GM12878 (cell line): ENCODE results near the gene OR2S2. TPM values are rescaled to one million over a fixed set of nuclear protein-coding genes. Genes with fewer than 3 reads are reported as not detected.

Experiments used
- BHLHE40 ChIP-seq, 2 experiments: fragments of 450-650 bp in 1 of 2; IDR thresholded peaks; 2 replicates each; pipeline ENCODE4 v1.6.1; 2011 to 2017; ENCODE audit warnings: low read depth in 2 of 2, borderline replicate concordance in 1 of 2, improper control_type of control experiment in 1 of 2, low read length in 1 of 2, mild to moderate bottlenecking in 1 of 2
- CEBPB ChIP-seq, 2 experiments: fragments of 150-350 bp in 1 of 2; IDR thresholded peaks; 2 replicates each; pipeline ENCODE4 v1.6.1; 2012 to 2014; ENCODE audit warnings: low read depth in 2 of 2, low read length in 2 of 2, borderline replicate concordance in 1 of 2, inconsistent platforms in 1 of 2
- HDGF ChIP-seq: fragments of 450-650 bp; IDR thresholded peaks from 2 replicates; pipeline ENCODE4 v1.6.1; 2016; ENCODE audit warnings: antibody characterized with exemption
- MYB ChIP-seq: fragments of 150-350 bp; IDR thresholded peaks from 2 replicates; pipeline ENCODE4 v1.6.1; 2014; ENCODE audit warnings: mild to moderate bottlenecking, low read depth, low read length, borderline replicate concordance
- NR2C1 ChIP-seq: fragments of 450-650 bp; IDR thresholded peaks from 2 replicates; pipeline ENCODE4 v1.6.1; 2017; ENCODE audit warnings: antibody characterized with exemption, mild to moderate bottlenecking, moderate library complexity
- NR2F1 ChIP-seq: fragments of 450-650 bp; conservative IDR thresholded peaks from 2 replicates; pipeline ENCODE4 v1.6.1; 2017; ENCODE audit warnings: mild to moderate bottlenecking
- POLR2A ChIP-seq: IDR thresholded peaks from 2 replicates; pipeline ENCODE4 v1.6.1; 2011; ENCODE audit warnings: low read depth, mild to moderate bottlenecking, low read length
- POU2F2 ChIP-seq: IDR thresholded peaks from 3 replicates; pipeline ENCODE4 v1.6.1; 2011; ENCODE audit warnings: low read depth, mild to moderate bottlenecking, low read length, borderline replicate concordance
- ZNF384 ChIP-seq: IDR thresholded peaks from 2 replicates; pipeline ENCODE4 v1.6.1; 2012; ENCODE audit warnings: low read depth, mild to moderate bottlenecking, low read length, improper control_type of control experiment, borderline replicate concordance
- polyA plus RNA-seq, 11 experiments: library from polyadenylated mRNA; depleted of rRNA in 4 of 11; unstranded in 6 of 11; stranded (reverse) in 5 of 11; fragments of >200 nt; fragmentation: Nextera tagmentation in 4 of 11; fragmentation: Illumina TruSeq in 1 of 11; extraction: Ambion mirVana in 4 of 11; extraction: Trizol in 1 of 11; gene quantifications; 1 replicate in 1 of 11; 2 replicates in 10 of 11; pipeline versions ENCODE4 v1.2.1 to v1.2.3, GENCODE V29; 2011 to 2016; ENCODE audit warnings: inconsistent platforms in 2 of 11, missing spikeins in 2 of 11, low read depth in 1 of 11
- total RNA-seq, 4 experiments: library from RNA; depleted of rRNA in 3 of 4; stranded (reverse); fragments of >200 nt in 3 of 4; fragmentation: Illumina TruSeq in 1 of 4; extraction: Trizol in 1 of 4; gene quantifications; 2 replicates each; pipeline versions ENCODE4 v1.2.1 to v1.2.3, GENCODE V29; 2013 to 2021
- TF ChIP-seq, protein P1 (sequence below): IDR thresholded peaks from 2 replicates; pipeline ENCODE4 v1.6.1; 2012; ENCODE audit warnings: improper control_type of control experiment, low read depth, low read length; ENCODE audit not compliant: insufficient replicate concordance
- TF ChIP-seq, protein P2 (sequence below): fragments of 450-650 bp; formaldehyde crosslinking; IDR thresholded peaks from 2 replicates; pipeline ENCODE4 v1.5.0; 2022; ENCODE audit warnings: mild to moderate bottlenecking, missing genetic modification characterization

Gene OR2S2
- total and polyA plus RNA-seq, 10 of the 15 experiments (the other 5 are each of a cell fraction or from before 2014, with no cell fraction given) = not detected

DNA sequence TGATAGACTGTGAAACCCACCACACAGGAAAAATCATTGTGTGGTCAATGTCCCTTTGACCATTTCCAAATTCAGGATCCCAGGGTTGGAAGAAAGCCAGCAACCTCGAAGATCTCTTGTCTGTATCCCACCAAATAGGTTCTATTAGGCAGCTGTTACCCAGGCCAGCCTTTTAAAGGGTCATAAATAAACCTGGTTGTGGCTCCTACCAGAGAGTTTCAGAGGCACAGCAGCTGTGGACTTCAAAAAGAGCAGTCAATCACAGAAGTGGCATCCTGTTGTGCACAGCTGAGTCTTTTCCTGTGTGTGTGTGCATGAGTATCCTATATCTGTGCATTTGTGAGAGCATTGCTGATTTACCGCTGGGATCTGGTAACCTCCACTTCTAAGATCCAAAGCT is 23.7 kb upstream of the OR2S2 start (continued):
- TF ChIP-seq HDGF (no peak), POLR2A (no peak), CEBPB (IDR thresholded peaks at IDR 0.05; ENCODE audit: borderline replicate concordance in 1 of 2, low read depth in 2 of 2, low read length in 2 of 2) (no peak), MYB (no peak), BHLHE40 (IDR thresholded peaks at IDR 0.05; ENCODE audit: borderline replicate concordance in 1 of 2, low read depth in 2 of 2, low read length in 1 of 2) (no peak), NR2C1 (no peak), ZNF384 (no peak), NR2F1 (no peak), POU2F2 (no peak)
- TF ChIP-seq, protein P1, sequence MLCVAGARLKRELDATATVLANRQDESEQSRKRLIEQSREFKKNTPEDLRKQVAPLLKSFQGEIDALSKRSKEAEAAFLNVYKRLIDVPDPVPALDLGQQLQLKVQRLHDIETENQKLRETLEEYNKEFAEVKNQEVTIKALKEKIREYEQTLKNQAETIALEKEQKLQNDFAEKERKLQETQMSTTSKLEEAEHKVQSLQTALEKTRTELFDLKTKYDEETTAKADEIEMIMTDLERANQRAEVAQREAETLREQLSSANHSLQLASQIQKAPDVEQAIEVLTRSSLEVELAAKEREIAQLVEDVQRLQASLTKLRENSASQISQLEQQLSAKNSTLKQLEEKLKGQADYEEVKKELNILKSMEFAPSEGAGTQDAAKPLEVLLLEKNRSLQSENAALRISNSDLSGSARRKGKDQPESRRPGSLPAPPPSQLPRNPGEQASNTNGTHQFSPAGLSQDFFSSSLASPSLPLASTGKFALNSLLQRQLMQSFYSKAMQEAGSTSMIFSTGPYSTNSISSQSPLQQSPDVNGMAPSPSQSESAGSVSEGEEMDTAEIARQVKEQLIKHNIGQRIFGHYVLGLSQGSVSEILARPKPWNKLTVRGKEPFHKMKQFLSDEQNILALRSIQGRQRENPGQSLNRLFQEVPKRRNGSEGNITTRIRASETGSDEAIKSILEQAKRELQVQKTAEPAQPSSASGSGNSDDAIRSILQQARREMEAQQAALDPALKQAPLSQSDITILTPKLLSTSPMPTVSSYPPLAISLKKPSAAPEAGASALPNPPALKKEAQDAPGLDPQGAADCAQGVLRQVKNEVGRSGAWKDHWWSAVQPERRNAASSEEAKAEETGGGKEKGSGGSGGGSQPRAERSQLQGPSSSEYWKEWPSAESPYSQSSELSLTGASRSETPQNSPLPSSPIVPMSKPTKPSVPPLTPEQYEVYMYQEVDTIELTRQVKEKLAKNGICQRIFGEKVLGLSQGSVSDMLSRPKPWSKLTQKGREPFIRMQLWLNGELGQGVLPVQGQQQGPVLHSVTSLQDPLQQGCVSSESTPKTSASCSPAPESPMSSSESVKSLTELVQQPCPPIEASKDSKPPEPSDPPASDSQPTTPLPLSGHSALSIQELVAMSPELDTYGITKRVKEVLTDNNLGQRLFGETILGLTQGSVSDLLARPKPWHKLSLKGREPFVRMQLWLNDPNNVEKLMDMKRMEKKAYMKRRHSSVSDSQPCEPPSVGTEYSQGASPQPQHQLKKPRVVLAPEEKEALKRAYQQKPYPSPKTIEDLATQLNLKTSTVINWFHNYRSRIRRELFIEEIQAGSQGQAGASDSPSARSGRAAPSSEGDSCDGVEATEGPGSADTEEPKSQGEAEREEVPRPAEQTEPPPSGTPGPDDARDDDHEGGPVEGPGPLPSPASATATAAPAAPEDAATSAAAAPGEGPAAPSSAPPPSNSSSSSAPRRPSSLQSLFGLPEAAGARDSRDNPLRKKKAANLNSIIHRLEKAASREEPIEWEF = no peak
- TF ChIP-seq, protein P2, sequence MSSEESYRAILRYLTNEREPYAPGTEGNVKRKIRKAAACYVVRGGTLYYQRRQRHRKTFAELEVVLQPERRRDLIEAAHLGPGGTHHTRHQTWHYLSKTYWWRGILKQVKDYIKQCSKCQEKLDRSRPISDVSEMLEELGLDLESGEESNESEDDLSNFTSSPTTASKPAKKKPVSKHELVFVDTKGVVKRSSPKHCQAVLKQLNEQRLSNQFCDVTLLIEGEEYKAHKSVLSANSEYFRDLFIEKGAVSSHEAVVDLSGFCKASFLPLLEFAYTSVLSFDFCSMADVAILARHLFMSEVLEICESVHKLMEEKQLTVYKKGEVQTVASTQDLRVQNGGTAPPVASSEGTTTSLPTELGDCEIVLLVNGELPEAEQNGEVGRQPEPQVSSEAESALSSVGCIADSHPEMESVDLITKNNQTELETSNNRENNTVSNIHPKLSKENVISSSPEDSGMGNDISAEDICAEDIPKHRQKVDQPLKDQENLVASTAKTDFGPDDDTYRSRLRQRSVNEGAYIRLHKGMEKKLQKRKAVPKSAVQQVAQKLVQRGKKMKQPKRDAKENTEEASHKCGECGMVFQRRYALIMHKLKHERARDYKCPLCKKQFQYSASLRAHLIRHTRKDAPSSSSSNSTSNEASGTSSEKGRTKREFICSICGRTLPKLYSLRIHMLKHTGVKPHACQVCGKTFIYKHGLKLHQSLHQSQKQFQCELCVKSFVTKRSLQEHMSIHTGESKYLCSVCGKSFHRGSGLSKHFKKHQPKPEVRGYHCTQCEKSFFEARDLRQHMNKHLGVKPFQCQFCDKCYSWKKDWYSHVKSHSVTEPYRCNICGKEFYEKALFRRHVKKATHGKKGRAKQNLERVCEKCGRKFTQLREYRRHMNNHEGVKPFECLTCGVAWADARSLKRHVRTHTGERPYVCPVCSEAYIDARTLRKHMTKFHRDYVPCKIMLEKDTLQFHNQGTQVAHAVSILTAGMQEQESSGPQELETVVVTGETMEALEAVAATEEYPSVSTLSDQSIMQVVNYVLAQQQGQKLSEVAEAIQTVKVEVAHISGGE (CRISPR knock-in tag) = no peak
